GM12865 (cell line): ENCODE measurements around the gene RBMS3.

ENCODE experiments used
- DNase-seq: peaks from one replicate; pipeline ENCODE4 v3.0.0; 2010; ENCODE audit warnings: low read depth
- H3K4me3 ChIP-seq: 2 replicates; pipeline ENCODE4 v1.5.1; 2011; ENCODE audit warnings: mild to moderate bottlenecking, low read depth, low read length, control low read depth
- CTCF ChIP-seq: IDR thresholded peaks from 2 replicates; pipeline ENCODE4 v1.5.1; 2011; ENCODE audit warnings: low read length, control low read depth, low read depth, inconsistent platforms; ENCODE audit not compliant: insufficient read depth; ENCODE audit errors: missing control alignments

The RBMS3 gene

GRCh38 chr3:29291260-29291981 lies 10.6 kb downstream of the RBMS3 start:
- no peak for TF ChIP-seq CTCF
- H3K4me3 ChIP-seq: no peak overlapping the region
- DNase-seq: no peak

- DNase-seq: no peak
- H3K4me3 ChIP-seq: no peak overlapping the region
- TF ChIP-seq CTCF: no peak
Measured at GRCh38 chr3:29291982-29292363, 11.1 kb downstream of the RBMS3 start.

GRCh38 chr3:29293421-29293820 lies 12.6 kb downstream of the RBMS3 start:
- no peak for TF ChIP-seq CTCF
- no peak overlapping the region for H3K4me3 ChIP-seq
- no peak for DNase-seq

GRCh38 chr3:29297998-29298397 lies 17.1 kb downstream of the RBMS3 start:
- no peak for TF ChIP-seq CTCF
- H3K4me3 ChIP-seq: no peak overlapping the region
- no peak for DNase-seq

- H3K4me3 ChIP-seq: no peak overlapping the region
- no peak for TF ChIP-seq CTCF
- no peak for DNase-seq
Measured at GRCh38 chr3:29301332-29302019, 20.6 kb downstream of the RBMS3 start.

GRCh38 chr3:29302619-29303018 lies 21.7 kb downstream of the RBMS3 start:
- no peak for TF ChIP-seq CTCF
- DNase-seq: no peak
- H3K4me3 ChIP-seq: no peak overlapping the region
